ENCODE results near the gene RPS26.

GRCh38 chr12:56041552-56042429 lies at the start of gene RPS26:
- TF ChIP-seq ELF4 (IDR thresholded peaks at IDR 0.05) (peak; percentile 89), FOXK2 (IDR thresholded peaks at IDR 0.05) (no peak), FOXA1 (IDR thresholded peaks at IDR 0.05) (no peak), HDGF (IDR thresholded peaks at IDR 0.05; ENCODE audit: borderline replicate concordance) (no peak), BHLHE40 (IDR thresholded peaks at IDR 0.05; ENCODE audit: borderline replicate concordance) (no peak)

Data from HEK293T (cell line).